Measurements from ENCODE around the gene IL37. TPM values are rescaled to one million over a fixed set of nuclear protein-coding genes. Genes with fewer than 3 reads are reported as not detected.
A peak's percentile ranks its signal among the peaks of the same experiment; 100 is the strongest.

Gene IL37
- total and polyA plus RNA-seq, 2 experiments from 2014 or later = not detected

DNA sequence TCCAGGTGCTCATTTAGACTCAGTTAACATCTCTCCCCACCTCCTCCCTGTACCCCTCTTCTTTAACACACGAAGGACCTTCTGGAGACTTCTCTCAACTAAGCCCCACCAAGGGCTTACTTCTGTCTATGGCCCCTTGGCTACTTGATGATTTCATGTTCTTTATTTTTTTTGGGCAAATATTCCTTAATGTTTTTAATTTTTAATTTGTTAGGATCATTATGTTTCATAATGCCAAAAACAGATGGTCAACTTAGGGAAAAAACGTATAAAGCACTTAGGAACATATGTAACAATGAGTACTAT lies 25.9 kb downstream of the IL37 start:
- Histone ChIP-seq H3K36me3 (no peaks in the 10 kb centered on the region), H3K4me1 (ENCODE audit: low read depth) (no peaks in the 10 kb centered on the region), H3K27ac (no peak overlapping the region), H3K4me3 (no peak overlapping the region), H3K27me3 (peaks cover 22% of the 10 kb centered on the region), H3K9me3 (ENCODE audit: low read depth) (no peaks in the 10 kb centered on the region)
- TF ChIP-seq CTCF (IDR thresholded peaks at IDR 0.05; ENCODE audit: low read depth, low read length) = no peak
- DNase-seq (ENCODE audit: low read depth in 1 of 2, low spot score in 1 of 2) = no peak

DNA sequence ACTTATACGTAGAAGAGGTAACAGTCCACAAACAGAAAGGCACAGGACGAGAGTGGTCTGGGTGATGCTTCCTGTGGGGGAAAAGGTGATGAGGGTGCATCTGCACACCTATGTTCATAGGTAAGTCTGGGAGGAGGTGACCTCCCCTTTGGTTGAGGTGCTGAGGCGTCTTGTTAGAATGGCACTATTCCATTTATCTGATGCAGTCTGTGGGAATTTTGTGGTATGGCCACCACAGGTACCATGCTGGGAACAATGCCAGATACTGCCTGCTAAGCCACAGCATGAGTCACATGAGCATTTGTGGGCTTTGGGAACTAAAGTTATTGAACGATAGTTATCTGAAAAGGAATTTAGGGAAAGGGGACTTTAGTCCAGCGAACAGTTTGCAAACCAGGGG lies 27.9 kb downstream of the IL37 start:
- H3K4me1 ChIP-seq (ENCODE audit: low read depth) = no peaks in the 10 kb centered on the region
- no peaks in the 10 kb centered on the region for H3K36me3 ChIP-seq
- H3K27me3 ChIP-seq = peaks cover 22% of the 10 kb centered on the region
- H3K27ac ChIP-seq = no peak overlapping the region
- no peak overlapping the region for H3K4me3 ChIP-seq
- DNase-seq (ENCODE audit: low read depth in 1 of 2, low spot score in 1 of 2) = peak in 1 of 2 donors; percentile 24
- TF ChIP-seq CTCF (IDR thresholded peaks at IDR 0.05; ENCODE audit: low read depth, low read length) = no peak
- H3K9me3 ChIP-seq (ENCODE audit: low read depth) = no peaks in the 10 kb centered on the region

GRCh38 chr2:112939425-112939824 lies 28.5 kb downstream of the IL37 start:
- no peak for TF ChIP-seq CTCF (IDR thresholded peaks at IDR 0.05; ENCODE audit: low read depth, low read length)
- DNase-seq (ENCODE audit: low read depth in 1 of 2, low spot score in 1 of 2) = no peak
- no peak overlapping the region for H3K27ac ChIP-seq
- H3K9me3 ChIP-seq (ENCODE audit: low read depth) = no peaks in the 10 kb centered on the region
- no peak overlapping the region for H3K4me3 ChIP-seq
- peaks cover 22% of the 10 kb centered on the region for H3K27me3 ChIP-seq
- H3K36me3 ChIP-seq = no peaks in the 10 kb centered on the region
- H3K4me1 ChIP-seq (ENCODE audit: low read depth) = no peaks in the 10 kb centered on the region

DNA sequence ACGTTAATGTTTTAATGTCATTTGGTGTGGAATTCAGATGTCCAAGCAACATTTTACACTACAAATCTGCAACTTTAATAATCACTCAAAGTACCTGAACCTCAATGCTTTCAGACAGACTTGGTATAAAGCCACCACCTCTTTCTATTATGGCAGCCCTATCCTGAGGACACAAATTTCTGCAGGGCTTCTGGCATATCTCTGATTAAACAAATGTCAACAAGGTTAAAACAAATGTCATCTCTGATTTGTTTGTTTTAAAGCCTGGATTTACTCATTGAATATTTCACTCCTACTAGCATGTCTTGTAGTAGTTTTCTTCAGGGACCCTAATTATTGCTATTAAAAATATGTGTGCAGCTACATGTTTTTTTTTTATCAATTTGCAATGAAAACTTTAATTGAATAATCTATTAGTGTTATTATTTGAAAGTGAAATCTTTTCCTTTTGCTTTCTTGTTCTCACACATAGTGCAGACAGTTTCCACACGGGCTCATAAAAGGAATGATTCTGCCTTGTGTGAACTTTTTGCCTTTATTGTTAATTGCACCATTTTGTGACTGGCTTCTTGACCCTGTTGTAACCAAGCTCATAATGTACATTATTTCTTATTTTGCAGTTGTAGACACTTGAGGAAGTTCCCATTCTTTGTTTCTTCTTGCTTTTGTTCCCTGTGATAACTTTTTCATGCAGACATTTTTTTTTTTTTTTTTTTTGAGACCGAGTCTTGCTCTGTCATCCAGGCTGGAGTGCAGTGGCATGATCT lies 30.1 kb downstream of the IL37 start:
- H3K4me3 ChIP-seq = no peak overlapping the region
- H3K36me3 ChIP-seq = no peaks in the 10 kb centered on the region
- H3K27me3 ChIP-seq = peaks cover 22% of the 10 kb centered on the region
- no peak for TF ChIP-seq CTCF (IDR thresholded peaks at IDR 0.05; ENCODE audit: low read depth, low read length)
- H3K4me1 ChIP-seq (ENCODE audit: low read depth) = no peaks in the 10 kb centered on the region
- H3K9me3 ChIP-seq (ENCODE audit: low read depth) = no peaks in the 10 kb centered on the region
- no peak for DNase-seq (ENCODE audit: low read depth in 1 of 2, low spot score in 1 of 2)
- H3K27ac ChIP-seq = no peak overlapping the region

GRCh38 chr2:112941753-112942653 lies 31.0 kb downstream of the IL37 start:
- peak; percentile 84 to 90 for DNase-seq (ENCODE audit: low read depth in 1 of 2, low spot score in 1 of 2)
- no peaks in the 10 kb centered on the region for H3K9me3 ChIP-seq (ENCODE audit: low read depth)
- peaks cover 22% of the 10 kb centered on the region for H3K27me3 ChIP-seq
- no peak overlapping the region for H3K4me3 ChIP-seq
- no peak overlapping the region for H3K27ac ChIP-seq
- H3K4me1 ChIP-seq (ENCODE audit: low read depth) = no peaks in the 10 kb centered on the region
- TF ChIP-seq CTCF (IDR thresholded peaks at IDR 0.05; ENCODE audit: low read depth, low read length) = peak; percentile 95
- H3K36me3 ChIP-seq = no peaks in the 10 kb centered on the region
